ENCODE results near the gene TBC1D14. TPM values are rescaled to one million over a fixed set of nuclear protein-coding genes. Genes with fewer than 3 reads are reported as not detected.
A peak's percentile ranks its signal among the peaks of the same experiment; 100 is the strongest.

TBC1D14 gene
- total and polyA plus RNA-seq, 2 experiments from 2014 or later, result 33.6 to 50.8 TPM

DNA sequence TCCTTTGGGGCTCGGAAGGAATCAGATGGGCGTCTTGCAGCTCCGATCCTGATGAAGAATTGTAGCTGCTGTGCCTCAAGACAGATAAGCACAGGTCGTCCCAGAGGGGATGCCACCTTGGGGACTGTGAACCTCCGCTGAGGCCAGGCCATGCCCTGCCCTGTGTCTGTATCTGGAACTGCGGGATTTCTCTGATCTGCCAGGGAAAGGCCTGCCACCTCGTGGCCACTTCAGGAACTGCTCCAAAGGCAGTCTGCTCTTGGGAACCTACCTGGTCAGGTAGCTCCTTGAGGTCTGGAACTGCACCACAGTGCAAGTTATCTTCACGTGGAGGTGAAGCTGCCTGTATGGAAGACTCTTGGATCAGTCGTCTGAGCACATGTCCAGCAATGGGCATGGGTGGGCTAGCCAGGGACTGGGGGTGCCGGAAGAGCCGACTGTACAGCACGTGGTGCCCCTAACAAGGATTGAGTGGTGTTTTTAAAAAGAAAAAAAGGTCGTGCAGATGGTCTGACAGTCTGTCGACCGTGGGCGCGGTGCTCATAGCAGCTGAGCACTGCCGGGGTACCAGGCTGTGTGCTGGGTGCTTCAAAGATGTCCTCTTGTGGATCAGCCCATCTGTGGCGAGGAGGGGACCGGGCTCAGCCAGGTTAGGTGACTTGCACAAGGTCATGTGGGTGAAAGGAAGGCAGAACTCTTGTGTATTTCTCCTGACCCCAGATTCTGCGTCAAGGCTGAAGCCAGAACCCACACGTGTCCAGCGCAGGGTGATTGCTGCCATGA, 161.3 kb downstream of the TBC1D14 start:
- H3K4me3 ChIP-seq, result no peak overlapping the region
- no peak overlapping the region for H3K4me2 ChIP-seq
- H3K9me3 ChIP-seq (ENCODE audit: low read depth), result no peaks in the 10 kb centered on the region
- H3K79me2 ChIP-seq, result peaks cover 23% of the 10 kb centered on the region
- no peaks in the 10 kb centered on the region for H3K9me2 ChIP-seq (replicated peaks; ENCODE audit: insufficient read depth)
- no peak overlapping the region for H2AFZ ChIP-seq
- H3K27ac ChIP-seq, result no peak overlapping the region
- peaks cover 17% of the 10 kb centered on the region for H3K4me1 ChIP-seq (ENCODE audit: insufficient read depth)
- no peaks in the 10 kb centered on the region for H3K27me3 ChIP-seq
- DNase-seq (ENCODE audit: low spot score), result peak; percentile 89
- WGBS (ENCODE audit: low lambda C conversion rate, missing lambda C conversion rate), result 51% methylated on average over 23 of the region's 23 CpGs
- peaks cover 13% of the 10 kb centered on the region for H4K20me1 ChIP-seq (ENCODE audit: insufficient read depth, poor library complexity, severe bottlenecking)
- TF ChIP-seq EZH2phosphoT487 (IDR thresholded peaks at IDR 0.05; ENCODE audit: low read depth, severe bottlenecking, unreplicated experiment) (no peak), CTCF (IDR thresholded peaks at IDR 0.05; ENCODE audit: poor library complexity) (peak; percentile 93)
- H3K36me3 ChIP-seq (replicated peaks; ENCODE audit: insufficient read depth, low read depth), result no peaks in the 10 kb centered on the region

GRCh38 chr4:7073059-7073458, 163.4 kb downstream of the TBC1D14 start:
- 93% methylated on average over 14 of the region's 14 CpGs for WGBS (ENCODE audit: low lambda C conversion rate, missing lambda C conversion rate)
- H3K79me2 ChIP-seq, result peaks cover 6% of the 10 kb centered on the region
- H3K9me3 ChIP-seq (ENCODE audit: low read depth), result no peaks in the 10 kb centered on the region
- H3K27me3 ChIP-seq, result no peaks in the 10 kb centered on the region
- no peak overlapping the region for H3K27ac ChIP-seq
- H3K4me2 ChIP-seq, result no peak overlapping the region
- no peaks in the 10 kb centered on the region for H3K9me2 ChIP-seq (replicated peaks; ENCODE audit: insufficient read depth)
- H4K20me1 ChIP-seq (ENCODE audit: insufficient read depth, poor library complexity, severe bottlenecking), result no peaks in the 10 kb centered on the region
- TF ChIP-seq EZH2phosphoT487 (IDR thresholded peaks at IDR 0.05; ENCODE audit: low read depth, severe bottlenecking, unreplicated experiment) (no peak), EZH2 (IDR thresholded peaks at IDR 0.05; ENCODE audit: borderline replicate concordance) (no peak)
- H3K36me3 ChIP-seq (replicated peaks; ENCODE audit: insufficient read depth, low read depth), result no peaks in the 10 kb centered on the region
- peaks cover 5% of the 10 kb centered on the region for H3K4me1 ChIP-seq (ENCODE audit: insufficient read depth)
- DNase-seq (ENCODE audit: low spot score), result no peak
- no peak overlapping the region for H3K4me3 ChIP-seq
- H2AFZ ChIP-seq, result no peak overlapping the region

- no peaks in the 10 kb centered on the region for H3K27me3 ChIP-seq
- H3K9me3 ChIP-seq (ENCODE audit: low read depth), result no peaks in the 10 kb centered on the region
- TF ChIP-seq EZH2phosphoT487 (IDR thresholded peaks at IDR 0.05; ENCODE audit: low read depth, severe bottlenecking, unreplicated experiment) (no peak), EZH2 (IDR thresholded peaks at IDR 0.05; ENCODE audit: borderline replicate concordance) (no peak), CTCF (IDR thresholded peaks at IDR 0.05; ENCODE audit: poor library complexity) (no peak)
- H3K4me3 ChIP-seq, result no peak overlapping the region
- H3K4me1 ChIP-seq (ENCODE audit: insufficient read depth), result peaks cover 5% of the 10 kb centered on the region
- no peaks in the 10 kb centered on the region for H3K36me3 ChIP-seq (replicated peaks; ENCODE audit: insufficient read depth, low read depth)
- H2AFZ ChIP-seq, result no peak overlapping the region
- 76% methylated on average over 18 of the region's 18 CpGs for WGBS (ENCODE audit: low lambda C conversion rate, missing lambda C conversion rate)
- no peak overlapping the region for H3K27ac ChIP-seq
- peaks cover 6% of the 10 kb centered on the region for H3K79me2 ChIP-seq
- peak; percentile 56 for DNase-seq (ENCODE audit: low spot score)
- H4K20me1 ChIP-seq (ENCODE audit: insufficient read depth, poor library complexity, severe bottlenecking), result no peaks in the 10 kb centered on the region
- H3K4me2 ChIP-seq, result no peak overlapping the region
- H3K9me2 ChIP-seq (replicated peaks; ENCODE audit: insufficient read depth), result no peaks in the 10 kb centered on the region
Observed at GRCh38 chr4:7073526-7074390, 164.1 kb downstream of the TBC1D14 start.

- H3K27me3 ChIP-seq, result no peaks in the 10 kb centered on the region
Observed at GRCh38 chr4:7074426-7074825, 164.8 kb downstream of the TBC1D14 start.

More at GRCh38 chr4:7074426-7074825, 164.8 kb downstream of the TBC1D14 start:
- Histone ChIP-seq H3K4me1 (ENCODE audit: insufficient read depth) (no peaks in the 10 kb centered on the region), H3K4me2 (no peak overlapping the region), H3K79me2 (peaks cover 3% of the 10 kb centered on the region), H3K4me3 (no peak overlapping the region), H3K9me2 (replicated peaks; ENCODE audit: insufficient read depth) (no peaks in the 10 kb centered on the region), H3K36me3 (replicated peaks; ENCODE audit: insufficient read depth, low read depth) (no peaks in the 10 kb centered on the region), H2AFZ (no peak overlapping the region), H3K9me3 (ENCODE audit: low read depth) (no peaks in the 10 kb centered on the region), H3K27ac (no peak overlapping the region), H4K20me1 (ENCODE audit: insufficient read depth, poor library complexity, severe bottlenecking) (no peaks in the 10 kb centered on the region)
- WGBS (ENCODE audit: low lambda C conversion rate, missing lambda C conversion rate), result 88% methylated on average over 9 of the region's 9 CpGs
- no peak for DNase-seq (ENCODE audit: low spot score)
- TF ChIP-seq CTCF (IDR thresholded peaks at IDR 0.05; ENCODE audit: poor library complexity) (no peak), EZH2 (IDR thresholded peaks at IDR 0.05; ENCODE audit: borderline replicate concordance) (no peak), EZH2phosphoT487 (IDR thresholded peaks at IDR 0.05; ENCODE audit: low read depth, severe bottlenecking, unreplicated experiment) (no peak)
